Amniotic epithelial cell (primary cell): Measurements from ENCODE around the gene ADGRD1.

ENCODE experiments used
- DNase-seq: peaks from one replicate; pipeline ENCODE4 v3.0.0-alpha.2; 2010; ENCODE audit warnings: low read depth

Gene ADGRD1

GRCh38 chr12:131162113-131162512 lies 208.4 kb downstream of the ADGRD1 start:
- no peak for DNase-seq

GRCh38 chr12:131163189-131163738 lies 209.6 kb downstream of the ADGRD1 start:
- DNase-seq = no peak

- DNase-seq = no peak
These were observed 210.6 kb downstream of the ADGRD1 start for GRCh38 chr12:131164096-131164872.

- DNase-seq = no peak
These were observed 213.0 kb downstream of the ADGRD1 start for GRCh38 chr12:131166717-131167116.

- DNase-seq = no peak
These were observed 213.6 kb downstream of the ADGRD1 start for GRCh38 chr12:131167334-131167733.

- DNase-seq = no peak
These were observed 217.3 kb downstream of the ADGRD1 start for GRCh38 chr12:131171029-131171428.

GRCh38 chr12:131174901-131175300 lies 221.2 kb downstream of the ADGRD1 start:
- no peak for DNase-seq

- DNase-seq = no peak
These were observed 222.6 kb downstream of the ADGRD1 start for GRCh38 chr12:131176266-131176665.

GRCh38 chr12:131176926-131177325 lies 223.2 kb downstream of the ADGRD1 start:
- no peak for DNase-seq

- no peak for DNase-seq
These were observed 223.9 kb downstream of the ADGRD1 start for GRCh38 chr12:131177599-131177998.

GRCh38 chr12:131187602-131188001 lies 233.9 kb downstream of the ADGRD1 start:
- DNase-seq = no peak

GRCh38 chr12:131188131-131189050 lies 234.7 kb downstream of the ADGRD1 start:
- DNase-seq = no peak

GRCh38 chr12:131189781-131190180 lies 236.1 kb downstream of the ADGRD1 start:
- DNase-seq = no peak

GRCh38 chr12:131190965-131191364 lies 237.3 kb downstream of the ADGRD1 start:
- DNase-seq = no peak
